Measurements from ENCODE around the gene ANKRD33B.
"Not testable (repeated sequence)": the region's sequence is repeated elsewhere in the genome, so short reads cannot be mapped to it uniquely, and the experiment has no call there.

ANKRD33B gene

DNA sequence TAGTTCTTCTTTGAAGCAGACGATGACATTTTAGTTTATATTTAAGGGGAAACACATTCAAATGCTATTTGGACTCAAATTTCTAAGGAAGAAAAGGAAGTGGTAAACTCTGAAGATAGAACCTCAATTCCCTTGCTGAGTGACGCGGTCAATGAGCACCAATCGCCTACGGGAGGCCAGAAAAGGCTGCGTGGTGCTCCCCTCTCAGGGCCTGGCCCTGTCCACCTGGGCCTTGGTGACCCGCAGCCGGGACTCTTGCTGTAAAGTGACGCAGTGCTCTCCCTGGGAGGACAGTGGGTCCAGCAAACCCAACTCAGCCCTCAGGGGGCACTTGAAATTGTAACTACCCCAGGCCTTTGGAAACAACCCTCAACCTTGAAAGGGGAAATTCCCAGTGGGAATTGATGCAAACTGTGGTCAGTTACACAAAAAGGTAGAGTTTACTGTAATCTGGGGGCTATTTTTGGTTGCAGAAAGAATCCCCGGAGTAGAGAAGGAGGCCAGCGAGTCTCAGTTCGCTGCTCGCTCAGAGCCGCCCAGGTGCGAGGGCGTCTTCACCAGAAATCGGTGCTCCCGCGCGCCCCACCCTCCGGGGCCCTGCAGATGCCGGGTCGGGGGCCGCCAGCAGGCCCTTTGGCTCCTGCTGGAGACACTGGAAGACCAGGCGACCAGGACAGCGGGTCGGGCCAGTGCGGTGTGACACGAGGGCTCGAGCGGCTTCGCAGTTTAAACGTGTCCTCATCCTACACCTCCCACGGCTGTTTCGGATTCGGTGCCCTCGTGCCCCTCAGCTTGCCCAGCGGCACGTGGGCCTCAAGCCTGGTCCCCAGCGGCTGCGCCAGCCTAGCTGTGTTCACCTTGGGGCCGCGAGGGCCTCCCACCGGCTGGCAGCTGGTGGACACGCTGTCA is 1.4 kb upstream of the ANKRD33B start:
- DNase-seq, result no peak

DNA sequence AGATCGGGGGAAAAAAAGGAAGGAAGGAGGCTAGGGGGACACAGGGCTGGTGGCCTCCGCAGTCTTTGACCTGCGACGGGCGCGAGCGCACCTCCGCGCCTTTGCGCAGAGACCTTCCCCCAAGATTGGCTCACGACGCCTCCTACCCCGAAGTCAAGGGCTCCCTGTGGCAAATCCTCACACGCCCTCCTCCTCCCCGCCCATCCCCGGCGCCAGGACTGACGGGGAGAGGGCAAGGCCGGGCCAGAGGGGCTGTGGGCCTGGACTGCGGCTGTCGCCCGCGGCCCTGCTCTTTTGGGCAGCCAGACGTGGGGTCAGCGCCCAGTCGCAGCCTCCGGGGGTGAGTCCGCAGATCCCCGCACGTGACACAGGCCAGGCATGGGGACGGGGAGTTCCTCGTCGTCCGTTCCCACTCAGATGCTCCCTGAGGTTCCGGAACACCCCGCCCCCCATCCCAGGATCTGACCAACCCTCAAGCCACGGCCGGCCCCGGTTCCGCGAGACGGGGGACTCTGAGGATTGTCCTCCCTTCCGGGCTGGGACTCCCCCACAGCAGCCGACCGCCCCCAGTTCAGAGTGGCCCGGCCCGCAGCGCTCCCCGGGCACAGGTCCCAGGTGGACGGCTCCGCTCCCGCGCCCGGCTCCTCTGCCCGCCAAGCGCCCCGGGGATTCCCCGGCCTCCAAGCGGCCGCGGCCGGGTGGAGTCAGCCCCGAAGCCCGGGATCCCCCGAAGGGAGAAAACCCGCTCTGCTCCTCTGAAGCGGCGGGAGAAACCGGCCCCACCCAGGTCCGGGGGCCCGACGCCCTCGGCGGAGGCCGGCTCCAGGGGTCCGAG is 543 bp upstream of the ANKRD33B start:
- no peak for DNase-seq

DNA sequence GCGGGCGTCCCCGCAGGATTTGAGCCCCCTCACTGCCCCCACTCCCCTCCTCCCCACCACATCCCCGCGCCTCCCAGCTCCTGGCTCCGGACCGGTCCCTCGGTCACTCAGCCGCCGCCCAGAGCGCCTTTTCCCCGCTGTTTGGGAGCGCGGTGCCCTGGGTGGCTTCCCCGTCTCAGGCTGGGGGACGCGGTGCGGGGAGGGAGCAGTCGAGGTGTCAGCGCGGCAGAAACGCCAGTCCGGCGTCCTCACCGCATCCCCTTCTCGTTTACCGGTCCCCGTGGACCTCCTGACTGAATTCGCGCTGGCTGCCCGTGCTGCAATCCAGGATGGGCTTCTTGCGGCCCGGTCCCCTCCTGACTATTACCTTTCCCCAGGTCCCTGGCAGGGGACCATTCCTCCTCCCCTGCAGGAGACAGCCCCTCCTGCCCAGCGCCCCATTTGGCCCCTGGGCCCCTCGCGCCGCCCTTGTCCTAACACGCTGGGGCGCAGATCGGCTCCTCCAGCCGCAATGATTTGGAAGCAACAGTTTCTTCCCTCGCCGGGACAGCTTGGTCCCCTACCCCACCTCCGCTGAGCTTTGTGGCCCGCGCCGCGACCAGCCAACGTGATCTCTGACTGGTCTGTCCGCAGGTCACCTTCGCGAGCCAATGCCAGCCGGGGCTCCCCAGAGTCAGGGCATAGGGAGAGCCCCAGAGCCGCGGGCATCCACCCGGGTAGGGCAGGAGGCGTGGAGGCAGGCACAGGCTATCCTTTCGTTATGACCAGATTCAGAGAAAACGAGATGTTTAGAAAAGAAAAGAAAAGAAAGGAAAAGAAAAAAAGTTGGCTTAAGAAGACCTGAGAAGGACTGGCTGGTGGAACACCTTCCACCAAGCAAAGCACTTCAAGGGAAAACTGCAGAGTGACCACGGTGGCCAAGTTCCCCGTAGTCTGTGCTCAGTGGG is 1.2 kb downstream of the ANKRD33B start:
- DNase-seq, result no peak

DNA sequence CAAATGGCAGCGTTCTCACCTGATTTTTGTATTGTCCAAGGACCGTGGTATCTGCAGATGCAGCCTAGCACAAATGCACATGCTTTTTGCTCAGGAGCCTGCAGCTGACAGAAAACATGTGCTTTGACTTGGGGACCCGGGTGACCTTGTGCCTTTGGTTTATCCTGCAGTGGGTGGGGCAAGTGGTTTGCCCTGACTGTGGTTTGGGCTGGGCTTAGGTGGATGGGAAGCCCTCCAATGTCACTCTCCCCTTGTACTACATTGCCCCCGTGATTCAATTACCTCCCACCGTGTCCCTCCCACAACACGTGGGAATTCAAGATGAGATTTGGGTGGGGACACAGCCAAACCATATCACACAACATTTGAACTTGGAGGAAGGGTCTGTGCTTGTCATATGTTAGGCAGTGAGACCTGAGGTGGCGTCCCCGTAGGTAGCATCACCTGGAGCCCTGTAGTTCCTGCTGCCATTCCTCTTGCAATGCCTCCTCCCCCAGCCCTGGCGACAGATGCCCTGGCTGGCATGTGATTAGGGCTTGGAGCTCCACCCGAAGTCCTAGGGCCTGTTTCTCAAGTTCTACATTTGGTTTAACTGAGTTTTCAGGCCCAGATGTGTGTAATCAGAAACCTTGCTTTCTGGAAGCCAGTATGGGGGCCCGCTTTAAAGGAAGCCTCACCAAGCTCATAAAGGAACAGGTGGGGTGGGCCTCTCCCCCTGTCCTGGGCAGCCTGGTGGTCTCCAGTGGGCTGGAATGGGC is 2.1 kb downstream of the ANKRD33B start:
- no peak for DNase-seq

DNA sequence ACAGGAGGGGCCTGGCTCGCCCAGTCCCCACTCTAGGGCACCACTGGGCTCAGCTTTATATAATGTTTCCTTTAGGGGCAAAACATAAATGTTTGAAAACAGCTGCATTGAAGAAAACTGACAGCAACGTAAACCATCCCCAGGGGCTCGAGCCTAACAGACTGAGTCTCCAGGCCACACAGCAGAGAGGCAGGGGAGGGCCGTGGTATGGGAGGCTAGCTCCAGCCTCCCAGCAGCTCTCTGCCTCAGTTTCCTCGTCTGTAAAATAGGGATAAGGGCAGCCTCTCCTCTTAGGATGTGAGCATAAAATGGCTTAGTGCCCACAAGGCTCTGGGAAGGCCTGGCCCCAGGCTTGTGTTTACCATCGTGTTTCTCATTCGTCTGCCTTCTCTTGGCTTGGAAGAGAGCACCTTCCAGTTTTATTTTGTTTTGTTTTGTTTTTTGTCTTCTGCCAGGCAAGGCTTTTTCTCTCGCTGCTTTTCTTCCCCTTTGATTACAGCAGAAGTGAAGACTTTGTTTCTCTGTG is 2.7 kb downstream of the ANKRD33B start:
- no peak for DNase-seq

DNA sequence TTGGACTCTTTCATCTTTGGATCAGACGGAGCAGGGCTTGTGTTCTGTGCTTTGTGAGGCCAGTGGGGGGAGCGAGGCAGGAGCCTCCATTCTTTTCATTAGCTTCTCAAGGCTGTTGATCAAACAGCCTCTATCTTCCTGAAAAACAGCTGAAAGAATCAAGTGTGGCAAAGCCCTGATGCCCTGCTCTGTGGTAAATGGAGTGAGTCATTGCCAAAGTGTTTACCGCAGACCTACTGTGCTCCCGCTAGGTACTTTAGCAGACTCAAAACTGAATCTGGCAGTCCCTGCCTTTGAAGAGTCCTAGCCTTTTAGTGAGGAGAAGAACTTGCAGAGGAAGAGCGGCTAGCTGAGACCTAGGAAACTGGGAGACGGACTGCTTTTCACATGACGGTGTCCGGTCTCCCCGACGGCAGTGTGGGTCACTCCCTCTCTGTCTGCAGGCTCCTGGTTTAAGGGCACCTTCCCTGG is 3.3 kb downstream of the ANKRD33B start:
- no peak for DNase-seq

DNA sequence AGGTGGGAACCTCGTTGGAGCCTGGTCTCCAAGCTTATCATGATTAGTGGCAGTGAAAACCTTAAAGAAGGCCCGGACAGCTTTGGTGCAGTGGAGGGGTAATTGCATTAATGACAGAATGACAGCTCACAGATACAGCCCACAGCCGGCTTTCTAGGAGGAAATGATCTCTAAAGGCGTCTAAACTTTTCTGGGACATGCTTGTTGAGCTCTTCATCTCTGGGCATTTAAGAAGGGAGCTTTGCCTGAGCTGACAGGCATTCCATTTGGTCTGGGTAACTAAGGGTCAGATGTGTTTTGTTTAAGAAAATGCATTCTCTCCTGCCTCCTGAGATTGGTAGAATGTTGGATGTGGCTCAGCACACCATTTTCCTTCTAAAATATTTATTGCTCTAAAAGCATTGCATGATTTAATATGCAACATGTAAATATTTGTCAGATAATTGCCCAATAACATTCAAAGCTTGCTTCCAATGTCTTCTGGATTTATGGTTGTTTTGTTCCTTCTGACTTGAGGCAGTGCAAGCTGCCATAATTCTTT is 4.0 kb downstream of the ANKRD33B start:
- no peak for DNase-seq

DNA sequence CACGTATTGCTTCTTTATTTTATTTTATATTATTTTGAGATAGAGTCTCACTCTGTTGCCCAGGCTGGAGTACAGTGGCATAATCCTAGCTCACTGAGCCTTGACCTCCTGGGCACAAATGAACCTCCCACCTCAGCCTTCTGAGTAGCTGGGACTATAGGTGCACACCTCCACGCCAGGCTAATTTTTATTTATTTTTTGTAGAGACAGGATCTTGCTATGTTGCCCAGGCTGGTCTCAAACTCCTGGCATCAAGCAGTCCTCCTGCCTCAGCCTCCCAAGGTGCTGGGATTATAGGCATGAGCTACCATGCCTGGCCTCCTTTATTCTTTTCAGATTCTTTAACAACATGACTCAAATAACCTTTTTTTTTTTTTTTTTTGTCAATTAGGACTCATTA is 6.7 kb downstream of the ANKRD33B start:
- DNase-seq, result not testable (repeated sequence)

DNA sequence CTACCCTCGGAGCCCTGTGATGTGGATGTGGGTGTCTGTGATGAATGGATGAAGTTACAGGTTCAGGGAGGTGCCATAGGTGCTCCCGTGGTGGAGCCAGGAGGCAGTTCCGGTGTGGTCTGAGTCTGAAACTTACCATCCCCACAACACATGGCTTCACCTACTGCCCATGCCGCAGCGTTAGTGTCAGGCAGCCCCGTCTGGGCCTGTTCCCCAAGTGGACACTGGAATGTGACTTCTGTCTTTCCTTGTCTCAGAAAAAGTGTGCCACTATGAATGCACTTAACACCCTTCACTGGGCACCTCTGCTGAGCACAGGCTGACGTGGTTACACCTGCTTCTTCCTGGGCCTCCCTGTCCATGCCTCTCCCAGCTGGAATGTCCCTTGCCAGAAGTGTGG is 8.6 kb downstream of the ANKRD33B start:
- DNase-seq, result no peak

DNA sequence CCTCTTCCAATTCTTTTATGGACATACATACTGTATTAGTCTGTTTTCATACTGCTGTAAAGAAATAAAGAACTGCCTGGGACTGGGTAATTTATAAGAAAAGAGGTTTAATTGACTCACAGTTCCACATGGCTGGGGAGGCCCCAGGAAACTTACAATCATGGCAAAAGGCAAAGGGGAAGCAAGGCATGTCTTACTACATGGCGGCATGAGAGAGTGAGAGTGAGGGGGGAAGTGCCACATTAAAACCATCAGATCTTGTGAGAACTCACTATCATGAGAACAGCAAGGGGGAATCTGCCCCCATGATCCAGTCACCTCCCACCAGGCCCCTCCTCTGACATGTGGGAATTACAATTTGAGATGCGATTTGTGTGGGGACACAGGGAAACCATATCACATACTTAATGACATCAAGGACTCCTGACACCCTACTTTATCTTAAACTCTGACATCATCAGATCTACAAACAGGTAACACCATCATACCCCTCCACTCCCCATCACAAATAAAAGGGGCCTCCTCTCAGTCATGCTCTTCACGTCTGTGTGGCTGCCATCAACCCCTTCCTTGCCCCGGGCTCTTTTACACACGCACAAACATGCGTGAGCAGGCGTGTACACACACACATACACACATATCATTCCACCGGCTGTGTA is 9.7 kb downstream of the ANKRD33B start:
- DNase-seq, result no peak

DNA sequence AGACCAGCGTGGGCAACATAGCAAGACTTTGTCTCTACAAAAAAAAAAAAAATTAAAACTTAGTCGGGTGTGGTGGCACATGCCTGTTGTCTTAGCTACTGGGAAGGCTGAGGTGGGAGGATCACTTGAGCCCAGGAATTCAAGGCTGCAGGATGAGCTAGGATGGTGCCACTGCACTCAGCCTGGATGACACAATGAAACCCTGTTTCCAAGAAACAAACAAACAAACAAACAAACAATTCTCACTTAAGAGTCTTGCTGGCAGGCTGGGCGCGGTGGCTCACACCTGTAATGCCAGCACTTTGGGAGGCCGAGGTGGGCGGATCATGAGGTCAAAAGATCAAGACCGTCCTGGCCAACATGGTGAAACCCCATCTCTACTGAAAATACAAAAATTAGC is 11.0 kb downstream of the ANKRD33B start:
- not testable (repeated sequence) for DNase-seq

DNA sequence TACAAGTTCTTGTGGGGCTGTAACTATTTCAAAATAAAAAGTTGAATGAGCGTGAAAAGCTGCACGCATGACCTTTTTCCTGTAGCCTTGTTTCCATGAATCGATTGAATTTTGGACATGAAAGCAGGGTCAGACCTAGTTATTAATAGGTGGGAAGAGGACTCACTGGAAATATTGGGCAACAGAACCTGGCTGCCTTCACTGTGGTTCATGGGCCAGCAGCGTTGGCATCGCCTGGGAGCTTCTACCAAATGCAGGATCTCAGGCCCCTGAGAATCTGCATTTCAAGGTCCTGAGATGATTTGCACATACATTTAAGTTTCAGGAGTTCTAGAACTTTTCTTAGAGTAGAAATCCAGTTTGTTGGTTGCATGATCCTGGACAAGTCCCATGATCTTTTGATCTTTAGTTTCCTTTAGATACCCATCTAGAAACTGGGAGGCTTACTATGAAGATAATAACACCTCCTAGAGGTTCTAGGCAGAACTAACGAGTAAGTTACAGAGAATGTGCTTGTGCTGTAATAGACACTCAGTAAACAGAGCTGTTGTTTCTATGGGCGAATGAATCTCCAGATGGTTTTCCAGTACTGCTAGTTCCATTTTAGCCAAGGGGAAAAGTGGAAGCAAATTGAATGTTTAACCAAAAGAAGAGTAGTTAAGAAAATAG is 12.4 kb downstream of the ANKRD33B start:
- DNase-seq, result no peak

DNA sequence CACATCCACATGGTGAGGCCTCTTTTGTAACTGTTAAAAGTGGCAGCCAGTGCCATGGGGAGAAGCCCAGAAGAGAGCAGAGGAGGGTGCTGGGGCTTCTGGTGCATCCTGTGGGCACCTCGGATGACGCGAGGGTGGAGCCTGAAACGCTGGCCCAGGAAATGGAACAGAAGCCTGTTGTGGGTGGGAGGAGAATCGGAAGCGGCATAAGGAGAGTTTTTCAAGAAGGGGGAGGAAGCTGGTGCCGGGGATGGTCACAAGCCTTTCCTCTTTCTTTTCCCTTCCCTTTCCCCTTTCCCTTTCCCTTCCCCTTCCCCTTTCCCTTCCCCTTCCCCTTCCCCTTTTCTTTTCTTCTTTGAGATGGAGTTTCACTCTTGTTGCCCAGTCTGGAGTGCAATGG is 12.9 kb downstream of the ANKRD33B start:
- DNase-seq, result no peak

DNA sequence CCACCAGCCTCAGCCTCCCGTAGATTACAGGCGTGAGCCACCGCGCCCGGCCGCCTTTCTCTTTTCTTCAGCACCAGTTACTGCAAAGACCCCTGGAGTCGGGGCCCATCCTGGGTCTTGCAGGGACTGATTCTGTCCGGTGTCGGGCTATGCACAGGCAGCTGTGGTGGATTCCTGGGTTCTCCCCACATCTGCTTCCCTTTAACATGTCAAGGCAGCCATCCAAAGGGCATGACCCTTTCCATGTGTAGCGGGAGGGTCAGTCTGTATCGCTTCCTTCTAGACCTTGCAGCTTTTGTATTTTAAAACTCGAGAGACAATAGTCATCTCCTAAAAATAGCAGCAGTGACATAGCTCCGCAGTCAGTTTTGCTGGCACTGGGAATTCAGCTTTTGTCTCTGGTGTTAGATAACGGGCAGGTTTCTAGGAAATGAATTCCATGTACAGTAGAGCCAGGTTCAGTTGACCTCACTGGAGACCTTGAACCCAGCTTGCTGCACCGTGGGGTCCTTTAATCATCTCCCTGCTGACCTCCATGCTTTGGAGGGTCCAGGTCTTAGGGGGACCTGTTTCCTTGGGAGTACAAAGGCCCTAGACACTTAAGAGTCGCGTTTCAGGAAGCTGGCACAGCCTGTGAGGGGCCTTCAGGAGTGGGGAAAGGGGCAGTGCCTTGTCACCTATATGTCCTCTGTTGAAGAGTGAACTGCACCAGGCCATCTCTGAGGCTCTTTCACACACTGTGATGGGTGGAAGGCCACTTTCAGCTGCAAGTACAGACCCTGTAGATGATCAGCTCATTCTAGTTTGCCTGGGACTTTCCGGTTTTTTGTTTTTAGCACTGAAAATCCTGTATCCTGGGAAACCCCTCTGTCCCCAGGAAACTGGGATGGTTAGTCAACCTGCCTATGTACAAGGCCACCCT is 13.8 kb downstream of the ANKRD33B start:
- DNase-seq, result no peak

DNA sequence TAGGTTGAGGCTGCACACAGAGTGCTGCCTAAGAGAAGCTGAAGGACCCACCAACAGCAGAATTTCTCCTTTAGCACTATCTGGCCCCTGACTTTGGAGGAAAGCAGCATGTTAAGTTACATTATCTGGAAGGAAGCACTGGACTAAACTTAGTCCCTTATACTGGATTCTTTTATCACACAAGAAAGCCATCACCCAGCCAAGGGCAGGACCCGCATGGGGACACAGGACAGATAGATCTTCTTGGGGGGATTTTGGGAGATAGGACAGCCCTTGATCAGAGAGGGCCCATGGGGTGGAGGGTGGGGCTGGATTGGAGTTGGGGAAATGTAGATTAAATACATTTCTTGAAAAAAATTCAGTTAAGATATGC is 14.4 kb downstream of the ANKRD33B start:
- no peak for DNase-seq

DNA sequence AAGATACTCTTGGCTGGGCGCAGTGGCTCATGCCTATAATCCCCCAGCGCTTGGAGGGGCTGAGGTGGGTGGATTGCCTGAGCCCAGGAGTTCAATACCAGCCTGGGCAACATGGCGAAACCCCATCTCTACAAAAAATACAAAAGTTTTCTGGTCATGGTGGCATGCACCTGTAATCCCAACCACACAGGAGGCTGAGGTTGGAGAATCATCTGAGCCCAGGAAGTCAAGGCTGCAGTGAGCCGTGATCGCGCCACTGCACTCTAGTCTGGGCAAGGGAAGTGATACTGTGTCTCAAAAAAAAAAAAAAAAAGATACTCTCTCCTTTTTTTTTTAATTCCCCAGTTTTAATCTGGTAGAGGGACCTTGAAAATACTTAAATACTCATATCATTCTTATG is 15.0 kb downstream of the ANKRD33B start:
- no peak for DNase-seq

DNA sequence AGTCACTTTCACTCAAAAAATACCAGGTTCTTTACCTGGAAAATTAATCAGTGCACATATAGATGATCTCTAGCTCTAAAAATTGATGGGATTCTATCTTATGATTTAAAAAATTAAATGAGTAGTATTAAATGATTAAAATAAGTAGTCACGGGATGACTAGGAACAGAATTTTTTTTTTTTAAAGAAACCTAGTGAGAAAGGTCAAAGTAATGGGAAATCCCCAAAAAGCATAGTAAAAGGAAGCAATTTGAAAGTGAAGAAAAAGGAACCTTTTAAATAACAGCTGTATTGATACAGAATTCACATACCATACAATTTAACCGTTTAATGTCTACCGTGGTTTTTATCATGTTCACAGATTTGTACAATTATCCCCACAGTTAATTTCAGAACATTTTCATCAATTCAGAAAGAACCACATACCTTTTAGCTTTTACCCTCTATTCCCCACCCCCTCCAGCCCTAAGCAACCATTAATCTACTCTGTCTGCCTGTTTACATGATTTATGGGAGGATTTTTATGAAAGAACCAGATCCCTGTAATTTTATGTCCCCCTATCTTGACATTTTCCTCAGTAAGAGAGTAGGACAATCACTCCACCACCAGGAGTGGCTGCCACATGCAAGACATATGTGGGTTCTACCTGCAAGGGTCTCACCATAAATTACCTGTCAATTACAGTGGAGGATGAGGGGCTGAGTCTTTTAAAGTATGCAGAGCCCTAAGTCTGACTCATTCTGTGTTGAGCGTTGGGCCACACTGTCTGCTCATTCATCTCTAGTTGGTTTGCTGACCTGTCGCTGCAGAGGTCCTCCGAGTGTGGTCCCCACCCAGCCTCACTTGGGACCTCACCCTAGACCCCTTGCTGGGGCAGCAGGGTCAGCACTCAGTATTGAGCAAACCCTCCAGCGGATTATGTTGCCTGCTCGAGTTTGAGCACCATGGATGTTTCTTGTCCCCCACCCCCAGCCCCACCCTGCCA is 16.0 kb downstream of the ANKRD33B start:
- no peak for DNase-seq

Data from SHP77 (cell line).